Measurements from ENCODE around the gene MN1. TPM values are rescaled to one million over a fixed set of nuclear protein-coding genes. Genes with fewer than 3 reads are reported as not detected.

MN1 gene
- total RNA-seq: under 1 TPM in 1 of 2 experiments, not detected in 1; 0.07 TPM

- ChIA-PET POLR2A (no interaction called here), CTCF (no interaction called here)
- no peak within 1 kb of the TSS for H3K27ac Mint-ChIP-seq
- H3K9me3 Mint-ChIP-seq: no peaks in the 10 kb centered on the region
- H3K4me1 Mint-ChIP-seq (ENCODE audit: low read depth): peaks cover 10% of the 10 kb centered on the region
- DNase-seq: peak; percentile 39
- intact Hi-C loops (cut with micrococcal nuclease): loop anchor here (5.0 to 10.0 kb wide), 2 partner anchors 967 to 1124 kb away; no protein-coding TSS in a partner anchor
- peak within 1 kb of the TSS; percentile 67 for H3K4me3 Mint-ChIP-seq
- H3K36me3 Mint-ChIP-seq: no peaks in the 10 kb centered on the region
- H3K27me3 Mint-ChIP-seq: peaks cover 20% of the 10 kb centered on the region
Observed at GRCh38 chr22:27801616-27802345, at the start of gene MN1. Gene MN1 (minus strand): TSS chr22:27801756. CDS start chr22:27800543, 1,213 bp downstream.

- Mint-ChIP-seq H3K9me3 (no peaks in the 10 kb centered on the region), H3K27ac (peak overlapping the region; percentile 7), H3K4me3 (no peak overlapping the region), H3K4me1 (ENCODE audit: low read depth) (peaks cover 9% of the 10 kb centered on the region), H3K27me3 (no peaks in the 10 kb centered on the region), H3K36me3 (peaks cover 57% of the 10 kb centered on the region)
- ChIA-PET POLR2A (no interaction called here), CTCF (interaction anchor here (1.3 kb wide), 1 partner anchor 30 kb away, joined by 4 read pairs; no protein-coding TSS in a partner anchor)
- no peak for DNase-seq
- intact Hi-C loops (cut with micrococcal nuclease): no loop called here
Observed at GRCh38 chr22:27850000-27850521, 48.5 kb upstream of the MN1 start.

- no peaks in the 10 kb centered on the region for H3K27me3 Mint-ChIP-seq
- H3K27ac Mint-ChIP-seq: no peak overlapping the region
- intact Hi-C loops (cut with micrococcal nuclease): no loop called here
- no peak for DNase-seq
- no peaks in the 10 kb centered on the region for H3K9me3 Mint-ChIP-seq
- CTCF ChIA-PET: no interaction called here
- POLR2A ChIA-PET: interaction anchor here (0.6 kb wide), 1 partner anchor 22 kb away, joined by 3 read pairs; no protein-coding TSS in a partner anchor
- no peak overlapping the region for H3K4me3 Mint-ChIP-seq
- H3K36me3 Mint-ChIP-seq: peaks cover 42% of the 10 kb centered on the region
- H3K4me1 Mint-ChIP-seq (ENCODE audit: low read depth): peaks cover 9% of the 10 kb centered on the region
Observed at GRCh38 chr22:27848005-27848404, 46.4 kb upstream of the MN1 start.

GRCh38 chr22:27846910-27847309, 45.4 kb upstream of the MN1 start:
- Mint-ChIP-seq H3K27ac (no peak overlapping the region), H3K36me3 (peaks cover 35% of the 10 kb centered on the region)

GRCh38 chr22:27846248-27846757, 44.7 kb upstream of the MN1 start:
- CTCF ChIA-PET: no interaction called here
- H3K4me3 Mint-ChIP-seq: no peak overlapping the region
- no peak overlapping the region for H3K27ac Mint-ChIP-seq
- intact Hi-C loops (cut with micrococcal nuclease): no loop called here
- H3K36me3 Mint-ChIP-seq: peaks cover 32% of the 10 kb centered on the region
- no peaks in the 10 kb centered on the region for H3K27me3 Mint-ChIP-seq
- H3K9me3 Mint-ChIP-seq: no peaks in the 10 kb centered on the region
- H3K4me1 Mint-ChIP-seq (ENCODE audit: low read depth): peaks cover 9% of the 10 kb centered on the region
- no peak for DNase-seq
- POLR2A ChIA-PET: no interaction called here

More at GRCh38 chr22:27846910-27847309, 45.4 kb upstream of the MN1 start:
- CTCF ChIA-PET: no interaction called here
- POLR2A ChIA-PET: interaction anchor here (0.5 kb wide), 1 partner anchor 14 kb away, joined by 3 read pairs; no protein-coding TSS in a partner anchor
- DNase-seq: no peak
- intact Hi-C loops (cut with micrococcal nuclease): no loop called here
- no peak overlapping the region for H3K4me3 Mint-ChIP-seq
- no peaks in the 10 kb centered on the region for H3K27me3 Mint-ChIP-seq
- peaks cover 9% of the 10 kb centered on the region for H3K4me1 Mint-ChIP-seq (ENCODE audit: low read depth)
- no peaks in the 10 kb centered on the region for H3K9me3 Mint-ChIP-seq

- H3K27me3 Mint-ChIP-seq: no peaks in the 10 kb centered on the region
- no peak overlapping the region for H3K4me3 Mint-ChIP-seq
- no peaks in the 10 kb centered on the region for H3K9me3 Mint-ChIP-seq
- POLR2A ChIA-PET: no interaction called here
- peaks cover 29% of the 10 kb centered on the region for H3K36me3 Mint-ChIP-seq
- H3K4me1 Mint-ChIP-seq (ENCODE audit: low read depth): peaks cover 7% of the 10 kb centered on the region
- no peak for DNase-seq
- no peak overlapping the region for H3K27ac Mint-ChIP-seq
- CTCF ChIA-PET: no interaction called here
- intact Hi-C loops (cut with micrococcal nuclease): no loop called here
Observed at GRCh38 chr22:27845644-27846043, 44.1 kb upstream of the MN1 start.

DNA sequence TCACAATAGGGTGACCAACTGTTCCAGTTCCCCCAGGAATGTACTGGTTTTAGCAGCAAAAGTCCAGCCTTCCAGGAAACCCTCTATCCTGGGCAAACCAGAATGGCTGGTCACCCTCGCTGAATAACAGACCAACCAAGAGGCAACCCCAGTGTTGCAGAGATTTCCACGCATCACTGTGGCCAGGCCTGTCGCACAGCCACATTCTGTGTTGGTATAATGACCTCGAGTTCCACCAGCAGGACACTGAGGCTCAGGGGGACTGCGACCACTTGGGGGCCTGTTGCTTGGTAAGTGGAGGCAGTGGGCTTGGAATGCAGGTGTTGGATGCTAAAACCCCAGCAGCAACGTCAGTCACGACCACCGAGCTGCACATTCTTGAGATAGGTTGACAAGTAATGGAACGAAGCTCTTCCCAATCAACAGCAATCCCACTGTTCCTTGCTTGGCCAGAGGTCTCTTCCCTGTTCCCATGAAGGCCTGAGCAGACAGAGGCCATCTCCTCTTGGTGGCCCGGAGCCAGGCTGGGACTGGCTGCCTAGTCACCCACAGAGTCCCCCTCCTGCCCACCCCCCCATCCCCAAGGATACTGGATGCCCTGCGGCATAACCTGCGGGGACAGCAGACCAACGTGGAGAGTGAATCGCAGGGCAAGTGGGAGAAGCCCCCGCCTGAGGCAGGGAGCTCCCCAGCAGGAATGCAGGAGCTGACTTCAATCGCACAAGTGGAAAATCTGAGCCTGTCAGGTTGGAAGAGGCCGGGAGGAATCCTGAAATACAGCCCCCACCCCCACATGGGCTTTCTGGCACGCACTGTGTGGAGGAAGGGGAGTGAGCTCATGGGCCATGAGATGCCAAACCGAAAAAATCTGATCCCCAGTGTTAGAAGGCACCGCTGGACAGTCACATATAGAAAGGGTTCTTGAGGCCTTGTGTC, 43.4 kb upstream of the MN1 start:
- Mint-ChIP-seq H3K36me3 (peaks cover 29% of the 10 kb centered on the region), H3K27me3 (no peaks in the 10 kb centered on the region), H3K4me1 (ENCODE audit: low read depth) (peaks cover 3% of the 10 kb centered on the region), H3K27ac (no peak overlapping the region), H3K9me3 (no peaks in the 10 kb centered on the region), H3K4me3 (no peak overlapping the region)
- ChIA-PET POLR2A (no interaction called here), CTCF (no interaction called here)
- intact Hi-C loops (cut with micrococcal nuclease): no loop called here
- no peak for DNase-seq

GRCh38 chr22:27844256-27844655, 42.7 kb upstream of the MN1 start:
- H3K4me1 Mint-ChIP-seq (ENCODE audit: low read depth): peaks cover 3% of the 10 kb centered on the region
- peaks cover 30% of the 10 kb centered on the region for H3K36me3 Mint-ChIP-seq
- ChIA-PET POLR2A (no interaction called here), CTCF (no interaction called here)
- intact Hi-C loops (cut with micrococcal nuclease): no loop called here
- no peaks in the 10 kb centered on the region for H3K9me3 Mint-ChIP-seq
- H3K4me3 Mint-ChIP-seq: no peak overlapping the region
- no peaks in the 10 kb centered on the region for H3K27me3 Mint-ChIP-seq
- H3K27ac Mint-ChIP-seq: no peak overlapping the region
- no peak for DNase-seq

DNA sequence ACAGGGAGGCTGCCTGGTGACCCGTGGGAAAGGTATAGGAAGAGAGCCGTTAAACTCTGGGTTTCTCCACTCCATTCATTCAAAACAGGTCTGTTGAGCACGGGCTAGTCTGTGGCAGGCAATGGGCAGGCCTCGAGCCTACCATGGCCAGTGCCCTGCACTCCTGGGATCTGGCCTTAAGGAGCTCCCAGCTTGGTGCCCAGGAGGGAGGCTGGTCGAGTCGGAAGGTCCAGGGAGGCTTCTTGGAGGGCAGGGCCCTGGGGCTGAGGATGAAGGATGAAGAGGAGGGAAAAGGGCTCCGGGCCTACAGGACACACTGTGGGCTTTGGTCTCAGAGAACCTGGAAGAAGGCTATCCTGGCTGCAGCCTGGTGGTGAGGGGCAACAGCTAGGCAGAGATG, 41.9 kb upstream of the MN1 start:
- Mint-ChIP-seq H3K4me1 (ENCODE audit: low read depth) (no peaks in the 10 kb centered on the region), H3K36me3 (peaks cover 27% of the 10 kb centered on the region), H3K27ac (no peak overlapping the region), H3K9me3 (peaks cover 2% of the 10 kb centered on the region), H3K27me3 (no peaks in the 10 kb centered on the region), H3K4me3 (no peak overlapping the region)
- intact Hi-C loops (cut with micrococcal nuclease): no loop called here
- ChIA-PET POLR2A (no interaction called here), CTCF (no interaction called here)
- DNase-seq: no peak

DNA sequence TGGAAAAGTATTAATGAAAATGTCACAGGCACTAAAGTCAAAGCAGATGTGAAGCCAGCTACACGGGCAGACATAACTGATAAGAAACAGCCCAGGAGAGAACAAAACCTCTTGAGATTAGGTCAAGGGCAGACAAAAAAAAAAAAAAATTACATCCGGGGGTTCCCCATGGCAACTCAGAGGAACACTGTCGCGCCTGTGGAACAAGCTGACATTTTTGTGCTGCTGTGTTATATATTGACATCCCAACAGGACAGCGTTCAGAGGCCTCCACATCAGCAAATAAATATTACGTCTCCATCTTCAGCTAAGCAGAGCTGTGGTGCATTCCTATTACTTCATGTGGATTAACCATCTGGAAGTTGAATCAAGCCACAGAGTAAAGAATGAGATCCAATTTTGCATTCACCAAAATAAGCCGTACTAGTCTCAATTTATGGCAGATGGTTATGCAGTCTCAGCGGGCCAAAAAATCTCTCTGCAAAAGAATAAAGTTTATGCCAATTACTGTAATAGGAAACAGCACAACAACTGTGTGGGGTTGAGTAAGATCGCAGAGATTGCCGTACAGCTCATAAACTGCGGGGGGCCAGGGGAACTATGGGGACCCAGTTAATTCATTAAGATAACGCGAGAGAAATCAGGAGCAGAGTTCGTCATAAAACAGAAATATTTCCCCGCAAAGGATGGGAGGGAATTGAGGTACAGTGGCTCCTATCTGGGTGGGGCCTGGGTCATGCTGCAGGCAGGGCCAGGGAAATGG, 41.3 kb upstream of the MN1 start:
- Mint-ChIP-seq H3K27ac (no peak overlapping the region), H3K4me1 (ENCODE audit: low read depth) (no peaks in the 10 kb centered on the region), H3K4me3 (no peak overlapping the region), H3K36me3 (peaks cover 22% of the 10 kb centered on the region), H3K9me3 (peaks cover 3% of the 10 kb centered on the region), H3K27me3 (no peaks in the 10 kb centered on the region)
- ChIA-PET POLR2A (interaction anchor here (0.6 kb wide), 1 partner anchor 184 kb away, joined by 4 read pairs; no protein-coding TSS in a partner anchor), CTCF (no interaction called here)
- intact Hi-C loops (cut with micrococcal nuclease): no loop called here
- no peak for DNase-seq

DNA sequence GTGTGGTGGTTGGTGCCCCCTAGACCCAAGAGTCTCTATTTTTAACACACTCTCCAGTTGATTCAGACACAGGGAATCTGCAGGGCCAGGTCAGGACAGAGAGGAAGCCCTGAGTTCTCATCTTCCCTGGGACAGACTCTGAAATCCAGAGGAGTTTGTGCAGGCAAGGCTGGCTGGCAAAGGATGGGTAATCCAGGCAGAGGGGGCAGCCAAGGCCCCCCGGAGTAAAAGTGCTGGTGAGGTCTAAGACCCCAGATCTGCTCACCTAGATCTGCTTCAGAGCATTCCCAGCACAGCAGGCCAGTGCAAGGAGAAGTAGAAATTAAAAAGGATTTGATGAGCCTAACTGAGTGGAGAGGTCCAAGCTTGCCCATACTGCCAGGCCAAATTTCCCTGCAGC, 40.6 kb upstream of the MN1 start:
- Mint-ChIP-seq H3K4me3 (no peak overlapping the region), H3K27me3 (no peaks in the 10 kb centered on the region), H3K4me1 (ENCODE audit: low read depth) (no peaks in the 10 kb centered on the region), H3K36me3 (peaks cover 19% of the 10 kb centered on the region), H3K9me3 (peaks cover 8% of the 10 kb centered on the region), H3K27ac (no peak overlapping the region)
- intact Hi-C loops (cut with micrococcal nuclease): no loop called here
- CTCF ChIA-PET: no interaction called here
- POLR2A ChIA-PET: no interaction called here
- DNase-seq: no peak

- ChIA-PET POLR2A (no interaction called here), CTCF (no interaction called here)
- intact Hi-C loops (cut with micrococcal nuclease): no loop called here
- no peak for DNase-seq
- Mint-ChIP-seq H3K36me3 (peaks cover 19% of the 10 kb centered on the region), H3K4me1 (ENCODE audit: low read depth) (no peaks in the 10 kb centered on the region), H3K27me3 (no peaks in the 10 kb centered on the region), H3K4me3 (no peak overlapping the region), H3K27ac (no peak overlapping the region), H3K9me3 (peaks cover 8% of the 10 kb centered on the region)
Observed at GRCh38 chr22:27840436-27840835, 38.9 kb upstream of the MN1 start.

Measured in activated CD4-positive, alpha-beta memory T cell treated with anti-CD3 and anti-CD28 coated beads for 36 hours (primary cell).